ENCODE results near the gene AKAP13. TPM values are rescaled to one million over a fixed set of nuclear protein-coding genes. Genes with fewer than 3 reads are reported as not detected.

Gene AKAP13
- polyA plus RNA-seq, 3 donors = 47.9 to 99.7 (median 92.6) TPM

GRCh38 chr15:85625166-85625830 is 244.9 kb downstream of the AKAP13 start:
- H3K4me3 Mint-ChIP-seq = no peak overlapping the region
- Histone ChIP-seq H3K9ac (ENCODE audit: insufficient read depth, low read length, poor library complexity, severe bottlenecking) (no peak overlapping the region), H3K36me3 (replicated peaks in 1 of 2; ENCODE audit: control insufficient read depth in 1 of 2, insufficient read depth in 2 of 2, low read length in 2 of 2) (peaks cover 25 to 61% of the 10 kb centered on the region in 2 donors), H3K4me1 (ENCODE audit: control insufficient read depth in 1 of 2, insufficient read depth in 2 of 2, low read length in 2 of 2) (peaks cover 73 to 81% of the 10 kb centered on the region in 2 donors), H3K27me3 (ENCODE audit: control insufficient read depth in 2 of 2, insufficient read depth in 2 of 2, low read length in 2 of 2) (no peaks in the 10 kb centered on the region), H2AFZ (ENCODE audit: insufficient read depth, low read depth, low read length, poor library complexity, severe bottlenecking) (no peak overlapping the region), H4K20me1 (ENCODE audit: insufficient read depth, low read length) (peaks cover 100% of the 10 kb centered on the region), H3K9me3 (replicated peaks in 1 of 2; ENCODE audit: control insufficient read depth in 1 of 2, insufficient read depth in 1 of 2, low read length in 2 of 2) (no peaks in the 10 kb centered on the region), H3K27ac (ENCODE audit: low read depth in 1 of 2, low read length in 2 of 2) (peak overlapping the region in 1 of 2 donors; percentile 76), H3K4me2 (replicated peaks; ENCODE audit: extremely low read depth, low read length, poor library complexity, severe bottlenecking) (no peak overlapping the region), H3K4me3 (replicated peaks in 1 of 3; ENCODE audit: low read depth in 2 of 3, low read length in 3 of 3) (no peak overlapping the region), H3K79me2 (ENCODE audit: insufficient read depth, low read length) (peaks cover 97% of the 10 kb centered on the region)
- WGBS (ENCODE audit: insufficient coverage) = 47% methylated on average over 6 of the region's 7 CpGs
- no peaks in the 10 kb centered on the region for H3K27me3 Mint-ChIP-seq (ENCODE audit: low read depth in 3 of 3)
- DNase-seq = no peak
- peak overlapping the region; percentile 11 to 93 (median 64) for H3K27ac Mint-ChIP-seq
- intact Hi-C loops (cut with micrococcal nuclease) = loop anchor here in 1 of 2 donors (10.0 kb wide), 1 partner anchor 140 kb away; no protein-coding TSS in a partner anchor
- peaks cover 85% of the 10 kb centered on the region for H3K4me1 Mint-ChIP-seq
- H3K9me3 Mint-ChIP-seq = peaks cover 0 to 1% (median 0%) of the 10 kb centered on the region in 7 donors
- peaks cover 49 to 59% of the 10 kb centered on the region in 2 donors for H3K36me3 Mint-ChIP-seq
- TF ChIP-seq, protein P1, sequence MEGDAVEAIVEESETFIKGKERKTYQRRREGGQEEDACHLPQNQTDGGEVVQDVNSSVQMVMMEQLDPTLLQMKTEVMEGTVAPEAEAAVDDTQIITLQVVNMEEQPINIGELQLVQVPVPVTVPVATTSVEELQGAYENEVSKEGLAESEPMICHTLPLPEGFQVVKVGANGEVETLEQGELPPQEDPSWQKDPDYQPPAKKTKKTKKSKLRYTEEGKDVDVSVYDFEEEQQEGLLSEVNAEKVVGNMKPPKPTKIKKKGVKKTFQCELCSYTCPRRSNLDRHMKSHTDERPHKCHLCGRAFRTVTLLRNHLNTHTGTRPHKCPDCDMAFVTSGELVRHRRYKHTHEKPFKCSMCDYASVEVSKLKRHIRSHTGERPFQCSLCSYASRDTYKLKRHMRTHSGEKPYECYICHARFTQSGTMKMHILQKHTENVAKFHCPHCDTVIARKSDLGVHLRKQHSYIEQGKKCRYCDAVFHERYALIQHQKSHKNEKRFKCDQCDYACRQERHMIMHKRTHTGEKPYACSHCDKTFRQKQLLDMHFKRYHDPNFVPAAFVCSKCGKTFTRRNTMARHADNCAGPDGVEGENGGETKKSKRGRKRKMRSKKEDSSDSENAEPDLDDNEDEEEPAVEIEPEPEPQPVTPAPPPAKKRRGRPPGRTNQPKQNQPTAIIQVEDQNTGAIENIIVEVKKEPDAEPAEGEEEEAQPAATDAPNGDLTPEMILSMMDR (IDR thresholded peaks at IDR 0.05) = no peak

DNA sequence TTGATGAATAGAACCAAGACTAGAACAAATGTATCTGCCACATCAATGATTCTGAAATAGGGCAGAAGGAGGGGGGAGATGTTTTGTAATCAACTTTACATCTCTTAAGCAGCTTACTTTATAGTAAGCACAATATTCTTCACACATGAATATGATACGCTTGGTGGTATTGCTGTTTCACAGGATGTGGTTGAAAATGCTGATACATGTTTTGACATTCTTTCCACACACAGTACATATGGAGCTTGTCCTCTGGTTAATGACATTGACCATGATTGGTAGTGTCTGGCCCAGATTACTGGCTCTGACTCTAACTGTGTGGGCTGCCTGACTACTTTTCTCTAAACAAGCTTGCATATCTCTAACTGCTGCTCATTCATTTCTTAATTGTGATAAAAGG is 245.5 kb downstream of the AKAP13 start:
- no peak overlapping the region for H3K4me3 ChIP-seq (replicated peaks in 1 of 3; ENCODE audit: low read depth in 2 of 3, low read length in 3 of 3)

More for the DNA sequence above, 245.5 kb downstream of the AKAP13 start:
- peak in 1 of 3 donors; percentile 23 for DNase-seq
- peaks cover 97% of the 10 kb centered on the region for H3K79me2 ChIP-seq (ENCODE audit: insufficient read depth, low read length)
- Mint-ChIP-seq H3K4me1 (peaks cover 88% of the 10 kb centered on the region), H3K9me3 (peaks cover 0 to 1% (median 0%) of the 10 kb centered on the region in 7 donors), H3K27me3 (ENCODE audit: low read depth in 3 of 3) (no peaks in the 10 kb centered on the region), H3K27ac (peak overlapping the region; percentile 11 to 93 (median 64)), H3K36me3 (peaks cover 53 to 65% of the 10 kb centered on the region in 2 donors), H3K4me3 (no peak overlapping the region)
- H3K9me3 ChIP-seq (replicated peaks in 1 of 2; ENCODE audit: control insufficient read depth in 1 of 2, insufficient read depth in 1 of 2, low read length in 2 of 2) = no peaks in the 10 kb centered on the region
- H3K27me3 ChIP-seq (ENCODE audit: control insufficient read depth in 2 of 2, insufficient read depth in 2 of 2, low read length in 2 of 2) = no peaks in the 10 kb centered on the region
- H3K36me3 ChIP-seq (replicated peaks in 1 of 2; ENCODE audit: control insufficient read depth in 1 of 2, insufficient read depth in 2 of 2, low read length in 2 of 2) = peaks cover 25 to 59% of the 10 kb centered on the region in 2 donors
- intact Hi-C loops (cut with micrococcal nuclease) = loop anchor here in 1 of 2 donors (10.0 kb wide), 1 partner anchor 141 kb away; no protein-coding TSS in a partner anchor
- H2AFZ ChIP-seq (ENCODE audit: insufficient read depth, low read depth, low read length, poor library complexity, severe bottlenecking) = no peak overlapping the region
- TF ChIP-seq, protein P1 (IDR thresholded peaks at IDR 0.05) = no peak
- peaks cover 74 to 80% of the 10 kb centered on the region in 2 donors for H3K4me1 ChIP-seq (ENCODE audit: control insufficient read depth in 1 of 2, insufficient read depth in 2 of 2, low read length in 2 of 2)
- no peak overlapping the region for H3K4me2 ChIP-seq (replicated peaks; ENCODE audit: extremely low read depth, low read length, poor library complexity, severe bottlenecking)
- peak overlapping the region in 1 of 2 donors; percentile 76 for H3K27ac ChIP-seq (ENCODE audit: low read depth in 1 of 2, low read length in 2 of 2)
- H3K9ac ChIP-seq (ENCODE audit: insufficient read depth, low read length, poor library complexity, severe bottlenecking) = no peak overlapping the region
- H4K20me1 ChIP-seq (ENCODE audit: insufficient read depth, low read length) = peaks cover 100% of the 10 kb centered on the region
- WGBS (ENCODE audit: insufficient coverage) = no CpG with 5 or more reads among the region's 1 CpG
